Ishikawa (cell line): ENCODE measurements around the gene COL23A1.

Experiments
- CEBPB ChIP-seq: IDR thresholded peaks from 2 replicates; pipeline ENCODE4 v1.6.1; 2012
- EGR1 ChIP-seq: IDR thresholded peaks from 2 replicates; pipeline ENCODE4 v1.6.1; 2012
- EP300 ChIP-seq: IDR thresholded peaks from 2 replicates; pipeline ENCODE4 v1.6.1; 2012; ENCODE audit warnings: borderline replicate concordance
- FOXM1 ChIP-seq: IDR thresholded peaks from 2 replicates; pipeline ENCODE4 v1.6.1; 2012; ENCODE audit warnings: low read depth, borderline replicate concordance
- NFIC ChIP-seq: IDR thresholded peaks from 2 replicates; pipeline ENCODE4 v1.6.1; 2012
- USF1 ChIP-seq: IDR thresholded peaks from 2 replicates; pipeline ENCODE4 v1.6.1; 2012
- YY1 ChIP-seq: IDR thresholded peaks from 2 replicates; pipeline ENCODE4 v1.6.1; 2012; ENCODE audit warnings: low read depth

- TF ChIP-seq NFIC (no peak), YY1 (no peak), FOXM1 (no peak), EP300 (no peak), USF1 (no peak), EGR1 (no peak), CEBPB (no peak)
Measured at GRCh38 chr5:178291969-178292825, 298.0 kb downstream of the COL23A1 start.
